ENCODE measurements around the gene CDR2L. TPM values are rescaled to one million over a fixed set of nuclear protein-coding genes. Genes with fewer than 3 reads are reported as not detected.
"Not testable (repeated sequence)": the region's sequence is repeated elsewhere in the genome, so short reads cannot be mapped to it uniquely, and the experiment has no call there.

CDR2L gene
- total RNA-seq, 1 donor from 2014 or later: 69.2 TPM

DNA sequence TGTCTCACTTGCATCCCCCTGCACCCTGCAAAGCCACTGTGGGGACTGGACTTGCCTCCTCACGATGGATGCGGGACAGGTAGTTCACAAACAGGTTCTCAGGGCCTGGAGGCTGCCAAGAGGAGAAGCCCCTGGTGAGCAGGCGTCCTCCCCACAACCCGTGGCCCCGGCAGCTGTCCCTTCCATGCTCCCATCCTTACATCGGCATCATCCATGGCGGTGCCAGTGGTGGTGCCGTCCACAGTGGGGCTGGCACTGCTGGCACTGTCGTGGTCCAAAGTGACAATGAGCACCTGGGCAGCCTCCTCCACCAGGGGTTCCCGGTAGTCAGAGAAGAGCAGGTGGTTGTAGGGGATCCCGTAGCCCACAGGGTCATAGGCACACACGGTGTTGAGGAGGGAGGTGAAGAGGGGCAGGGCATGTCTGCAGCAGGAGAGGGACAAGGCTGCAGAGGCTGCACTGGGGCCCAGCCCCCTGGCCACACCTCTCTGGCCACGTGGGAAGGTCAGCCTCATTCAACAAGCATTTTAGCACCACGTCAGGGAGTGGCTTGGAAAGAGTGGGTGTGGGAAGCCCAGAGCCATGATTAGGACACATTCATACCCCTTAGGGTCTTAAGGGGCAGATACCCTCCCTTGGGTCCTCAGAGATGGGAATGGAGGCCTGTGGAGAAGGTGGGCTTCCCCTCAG, 27.5 kb upstream of the CDR2L start:
- peak; percentile 8 for DNase-seq (ENCODE audit: low read depth)

DNA sequence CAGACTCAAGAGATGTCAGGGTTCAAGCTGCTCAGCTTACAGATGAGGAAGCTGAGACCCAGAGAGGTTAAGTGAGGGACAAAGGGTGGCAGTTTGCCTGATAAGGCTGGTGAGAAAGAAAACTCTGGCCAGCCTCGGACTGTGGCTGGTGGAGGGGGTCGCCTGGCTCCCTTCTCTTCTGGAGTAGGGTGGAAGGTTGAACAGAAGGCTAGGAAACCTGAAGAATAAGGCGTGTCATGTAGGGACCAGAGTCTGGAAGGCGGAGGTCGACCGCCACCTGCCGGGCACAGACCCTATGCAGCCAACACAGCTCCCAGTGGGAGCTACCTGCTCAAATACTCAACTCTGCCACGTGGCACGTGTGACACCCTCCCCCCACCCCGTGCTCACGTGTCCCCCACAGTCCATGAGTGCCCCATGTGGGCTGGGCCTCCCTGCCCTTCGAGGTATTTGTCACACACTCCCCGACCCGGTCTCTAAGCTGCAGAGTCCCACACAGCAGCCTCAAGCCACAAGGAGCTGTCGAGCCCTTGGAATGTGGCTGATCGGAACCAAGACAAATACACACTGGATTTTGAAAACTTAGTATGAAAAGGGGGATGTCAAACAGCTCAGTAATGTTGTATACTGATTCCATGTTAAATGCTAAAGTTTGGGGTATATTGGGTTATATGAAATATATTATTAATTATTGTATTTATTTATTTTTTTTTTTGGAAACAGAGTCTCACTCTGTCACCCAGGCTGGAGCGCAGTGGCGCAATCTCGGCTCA, 26.7 kb upstream of the CDR2L start:
- peak; percentile 36 for DNase-seq (ENCODE audit: low read depth)

DNA sequence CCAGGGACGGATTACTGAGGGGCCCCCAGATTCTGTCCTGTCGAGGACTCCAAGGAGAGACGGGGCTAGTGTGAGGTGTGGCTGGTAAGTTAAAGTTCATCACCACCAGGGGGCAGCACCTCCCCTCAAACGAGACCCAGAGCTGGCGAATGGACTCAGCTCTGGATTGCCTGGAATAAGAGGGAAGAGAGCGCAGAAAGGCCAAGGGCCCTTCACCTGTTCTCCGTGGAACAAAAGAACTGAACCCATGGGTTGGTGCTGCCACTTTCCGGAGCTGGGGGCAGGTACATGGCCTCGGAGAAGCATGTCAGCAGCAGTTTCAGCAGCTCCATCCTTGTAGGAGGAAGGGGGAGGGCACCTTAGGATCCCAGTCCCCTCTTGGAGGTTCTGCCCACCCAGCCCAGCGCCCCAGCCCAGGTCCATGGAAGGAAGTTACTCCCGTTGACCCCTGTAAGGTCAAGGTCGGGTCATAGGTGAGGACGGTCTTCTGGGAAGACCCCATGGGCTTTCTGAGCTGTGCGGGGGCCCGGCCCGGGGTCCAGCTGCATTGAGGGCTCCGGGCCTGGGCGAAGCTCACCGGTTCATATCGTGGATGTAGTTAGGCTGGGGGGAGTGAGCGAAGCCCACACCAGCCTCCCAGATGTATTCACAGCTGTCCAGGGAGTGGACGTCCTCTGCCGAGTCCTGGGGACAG, 25.6 kb upstream of the CDR2L start:
- DNase-seq (ENCODE audit: low read depth): peak; percentile 72

DNA sequence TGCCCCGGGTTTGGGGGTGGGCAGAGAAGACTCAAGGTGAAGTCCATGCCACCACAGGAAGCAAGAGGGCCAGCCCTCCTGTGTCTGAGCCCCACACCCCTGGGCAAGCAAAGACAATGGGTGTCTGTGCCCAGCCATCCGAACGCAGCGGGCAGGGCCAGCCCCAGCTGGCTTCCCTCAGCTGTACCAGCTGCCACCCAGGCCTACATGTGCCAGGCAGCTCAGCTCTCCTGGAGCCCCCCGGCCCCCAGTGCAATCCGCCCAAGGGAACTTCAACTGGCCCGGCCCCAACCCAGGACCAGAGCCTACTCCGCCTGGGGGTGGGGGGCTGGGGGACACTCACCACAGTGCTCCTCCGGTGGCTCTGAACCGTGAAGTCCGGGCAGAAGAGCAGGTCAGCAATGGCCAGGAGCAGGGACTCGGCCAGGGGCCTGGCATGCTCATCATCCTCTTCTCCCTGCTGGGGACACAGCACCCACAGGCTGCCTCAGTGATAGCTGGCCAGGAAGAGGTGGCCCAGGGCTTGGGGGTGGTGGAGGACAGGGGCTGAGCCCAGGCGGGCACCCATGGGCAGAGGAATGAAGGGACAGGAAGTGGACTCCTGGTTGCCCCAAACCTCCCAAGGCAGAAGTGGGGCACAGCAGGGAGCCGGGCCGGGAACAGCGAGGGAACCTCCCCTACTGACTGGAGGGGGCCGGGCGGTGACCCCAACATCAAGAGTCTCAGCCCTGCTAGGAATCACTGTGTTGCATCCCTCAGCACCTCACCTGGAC, 24.6 kb upstream of the CDR2L start:
- DNase-seq (ENCODE audit: low read depth): no peak

DNA sequence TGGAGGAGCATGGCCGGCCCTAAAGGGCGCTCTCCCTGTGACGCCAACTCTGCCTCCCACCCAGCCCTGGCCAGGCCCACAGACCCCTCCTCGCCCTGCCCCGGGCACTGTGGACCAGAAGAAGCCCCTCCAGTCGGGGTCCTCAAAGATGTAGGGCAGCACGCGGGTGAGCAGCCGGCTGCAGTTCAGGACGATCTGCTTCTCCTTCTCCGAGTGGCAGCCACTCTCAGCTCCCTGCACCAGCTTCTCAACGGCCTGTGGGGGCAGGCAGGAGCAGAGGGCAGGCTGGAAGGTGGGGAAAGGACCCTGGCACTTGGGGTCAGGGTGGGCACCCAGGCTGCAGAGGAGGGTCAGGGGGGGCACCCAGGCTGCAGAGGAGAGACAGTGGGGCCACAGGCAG, 23.8 kb upstream of the CDR2L start:
- DNase-seq (ENCODE audit: low read depth): no peak

DNA sequence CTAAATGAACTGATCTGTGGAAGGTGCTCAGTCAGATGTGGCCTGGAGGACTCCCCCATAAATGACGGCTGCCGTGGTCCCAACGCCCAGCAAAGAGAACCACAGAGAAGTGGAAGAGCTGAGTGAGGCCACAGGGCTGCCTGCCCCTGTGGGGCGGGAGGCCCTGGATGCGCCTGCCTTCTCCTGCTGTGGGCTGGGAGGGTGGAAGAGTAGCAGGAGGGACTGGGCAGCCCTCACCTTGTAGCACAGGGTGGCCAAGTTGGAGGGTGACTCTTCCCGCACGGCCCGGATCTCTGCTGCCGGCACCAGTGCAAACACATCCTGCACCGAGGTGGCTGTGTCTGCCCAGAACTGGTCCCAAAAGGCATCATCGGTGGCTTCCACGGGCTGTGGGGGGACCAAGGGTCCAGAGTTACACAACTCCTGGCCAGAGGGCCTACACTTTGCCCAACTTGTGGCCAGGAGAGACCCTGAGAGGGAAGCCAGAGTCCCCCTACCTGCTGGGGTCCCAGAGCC, 23.1 kb upstream of the CDR2L start:
- DNase-seq (ENCODE audit: low read depth): no peak

DNA sequence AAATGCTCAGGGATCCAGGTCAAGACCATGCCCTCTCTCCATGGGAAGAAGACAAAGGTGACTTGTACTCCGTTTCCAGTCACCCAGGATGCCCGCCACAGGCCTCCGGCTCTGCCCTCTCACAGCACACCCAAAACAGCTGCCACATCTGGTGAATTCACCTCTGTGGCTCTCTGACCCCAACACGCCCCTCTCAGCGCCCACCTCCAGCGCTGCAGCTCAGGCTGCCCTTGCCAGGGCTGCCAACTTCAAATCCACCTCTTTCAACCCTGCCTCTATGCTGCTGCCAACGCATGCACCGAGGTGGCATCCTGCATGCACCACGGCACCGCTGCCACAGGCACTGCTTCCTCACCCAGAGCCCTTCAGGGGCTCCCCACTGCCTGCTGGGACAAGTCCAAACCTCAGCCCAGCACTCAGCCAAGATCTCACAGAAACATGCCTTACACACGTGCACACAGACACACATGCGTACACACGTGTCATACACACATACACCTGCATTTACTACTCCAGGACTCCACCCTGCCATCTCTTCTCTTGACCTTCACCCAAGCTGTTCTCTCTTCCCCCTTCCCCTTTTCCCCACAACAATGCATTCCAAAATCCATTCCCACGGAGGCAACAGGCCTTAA, 22.3 kb upstream of the CDR2L start:
- DNase-seq (ENCODE audit: low read depth): no peak

DNA sequence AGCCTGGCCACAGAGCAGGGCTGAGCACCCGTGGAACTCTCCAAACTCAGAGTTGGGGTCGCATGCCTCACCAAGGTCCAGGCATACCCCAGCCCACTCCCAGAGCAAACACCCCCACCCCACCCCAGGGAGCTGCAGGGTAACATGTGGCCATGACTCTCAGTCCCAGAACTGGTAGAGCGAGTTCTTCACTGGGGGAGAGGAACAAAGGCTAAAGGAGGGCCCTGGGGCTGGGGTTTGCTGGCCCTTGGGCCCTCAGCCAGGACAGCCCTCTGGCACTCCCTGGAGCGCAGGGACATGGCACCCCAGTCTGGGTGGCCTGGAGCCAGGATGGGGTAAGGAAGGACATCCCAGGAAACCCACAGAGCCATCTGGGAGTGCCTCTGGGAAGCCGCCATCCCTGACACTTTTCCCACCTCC, 19.1 kb upstream of the CDR2L start:
- DNase-seq (ENCODE audit: low read depth): no peak

DNA sequence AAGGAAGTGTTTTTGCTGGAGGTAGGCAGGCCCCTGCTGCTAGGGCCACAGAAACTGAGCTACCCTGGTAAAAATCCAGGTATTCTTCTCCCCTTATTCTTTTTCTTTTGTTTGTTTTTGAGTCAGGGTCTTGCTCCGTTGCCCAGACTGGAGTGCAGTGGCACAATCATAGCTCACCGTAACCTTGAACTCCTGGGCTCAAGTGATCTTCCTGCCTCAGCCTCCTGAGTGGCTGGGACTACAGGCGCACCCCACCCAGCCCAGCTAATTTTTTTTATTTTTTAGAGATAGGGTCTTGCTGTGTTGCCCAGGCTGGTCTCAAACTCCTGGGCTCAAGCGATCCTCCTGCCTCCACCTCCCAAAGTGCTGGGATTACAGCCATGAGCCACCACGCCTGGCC, 17.9 kb upstream of the CDR2L start:
- DNase-seq (ENCODE audit: low read depth): not testable (repeated sequence)

DNA sequence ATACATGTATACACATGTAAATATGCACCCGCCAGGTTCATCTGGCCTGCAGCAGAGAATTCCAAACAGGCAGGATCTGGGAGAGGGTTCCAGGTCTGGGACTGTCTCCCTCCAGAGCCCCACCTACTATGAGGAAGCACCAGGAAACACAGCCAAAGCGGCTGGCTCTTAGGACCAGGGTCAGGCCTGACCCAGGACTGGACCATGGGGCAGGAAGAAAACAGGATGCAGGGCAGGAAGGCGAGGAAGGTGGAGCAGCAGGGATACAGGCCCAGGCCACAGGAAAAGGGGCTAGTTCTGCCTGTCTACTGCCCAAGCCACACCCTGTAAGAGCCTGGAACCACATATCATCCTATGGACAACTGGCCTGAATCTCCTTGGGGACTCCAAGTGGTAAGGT, 17.0 kb upstream of the CDR2L start:
- DNase-seq (ENCODE audit: low read depth): no peak

DNA sequence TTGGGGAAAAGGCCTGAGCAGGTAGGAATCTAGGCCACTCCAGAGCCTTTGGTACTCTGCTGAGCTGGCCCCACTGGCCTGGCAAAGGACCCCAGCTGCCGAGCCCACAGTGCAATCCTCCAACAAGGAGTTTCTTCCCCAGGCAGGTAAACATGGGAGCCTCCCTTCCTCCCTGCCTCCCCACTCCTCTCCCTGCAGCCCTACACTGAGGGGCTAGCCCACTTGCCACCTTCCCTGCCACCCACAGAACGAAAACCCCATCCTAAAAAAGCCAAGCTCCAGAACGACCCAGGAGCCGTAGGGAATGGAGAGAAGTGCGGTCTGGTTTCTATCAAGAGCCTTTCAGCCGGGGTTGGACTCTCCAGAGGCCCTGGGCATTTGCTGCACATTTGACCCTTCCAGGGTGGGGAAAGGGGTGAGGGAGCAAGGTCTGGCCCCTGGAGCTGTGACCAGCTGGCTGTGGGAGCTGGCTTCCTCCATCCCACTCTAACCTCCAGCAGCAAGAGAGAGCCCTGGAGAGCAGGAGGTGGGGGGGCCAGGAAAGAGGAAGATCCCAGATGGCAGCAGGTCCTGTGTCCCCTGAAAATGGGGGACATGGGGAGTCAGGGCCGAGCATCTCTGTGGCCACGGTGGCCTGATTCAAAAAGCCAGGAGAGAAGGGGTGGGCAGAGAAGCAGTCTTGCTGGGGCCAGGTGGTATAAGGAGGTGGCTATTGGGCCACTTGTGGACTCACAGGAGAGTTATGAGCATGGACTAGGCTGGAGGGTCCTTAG, 16.2 kb upstream of the CDR2L start:
- DNase-seq (ENCODE audit: low read depth): no peak

DNA sequence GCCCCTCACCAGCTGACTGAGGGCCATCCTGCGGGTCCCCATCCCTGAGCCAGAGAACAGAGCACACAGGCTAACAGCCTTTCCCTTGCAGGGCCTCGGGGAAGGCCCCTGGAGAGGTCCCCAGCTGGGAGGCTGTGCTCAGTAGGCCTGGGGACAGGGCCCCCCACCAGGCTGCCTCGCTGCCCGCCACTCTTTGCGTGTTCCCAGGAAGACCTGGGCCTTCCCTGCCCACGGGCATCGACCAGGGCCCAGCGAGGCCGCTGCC, 15.7 kb upstream of the CDR2L start:
- no peak for DNase-seq (ENCODE audit: low read depth)

DNA sequence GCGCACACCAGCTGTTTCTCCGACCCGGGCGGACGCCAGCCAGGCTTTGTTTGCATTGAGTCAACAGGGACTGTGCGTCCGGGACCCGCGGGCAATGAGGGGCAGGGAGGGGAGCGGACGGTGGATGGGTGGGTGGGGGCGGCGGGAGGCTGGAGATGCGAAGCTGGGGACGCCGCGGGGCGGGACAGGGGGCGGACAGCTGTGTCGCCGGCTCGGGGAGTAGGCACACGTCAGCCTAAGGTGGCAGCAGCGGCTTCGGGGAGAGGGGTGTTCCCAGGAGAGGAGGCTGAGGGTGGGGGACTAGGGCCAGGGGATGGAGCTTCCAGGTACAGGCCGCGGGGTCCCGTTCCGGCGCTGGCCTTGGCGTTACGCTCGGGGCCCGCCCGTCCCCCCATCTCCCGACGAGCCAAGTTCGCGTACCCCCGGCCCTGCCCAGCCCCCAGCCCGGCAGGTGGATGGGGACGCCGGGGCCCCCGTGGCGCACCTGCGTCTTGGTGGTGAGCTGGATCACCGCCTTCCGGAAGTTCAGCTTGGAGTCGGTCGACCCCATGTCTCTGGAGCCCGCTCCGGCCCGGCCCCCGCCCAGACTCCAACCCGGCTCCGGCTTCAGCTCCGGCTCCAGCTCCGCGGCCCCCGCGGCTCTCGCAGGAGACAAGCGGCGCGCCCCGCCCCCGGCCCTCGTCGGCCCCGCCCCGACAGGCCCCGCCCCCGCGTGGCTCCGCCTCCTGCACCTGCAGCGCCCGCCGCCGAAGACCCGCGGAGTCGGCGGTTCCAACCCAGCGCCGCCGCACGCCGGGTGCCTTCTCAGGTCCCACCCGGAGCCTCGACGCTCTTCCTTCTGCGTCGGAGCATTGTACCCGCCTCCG, 15.1 kb upstream of the CDR2L start, which contains the start of gene HID1:
Gene HID1 (minus strand): TSS at position 653 of the 866 bp plus-strand sequence. CDS start 103 bp downstream, at position 550.
- no peak for DNase-seq (ENCODE audit: low read depth)

DNA sequence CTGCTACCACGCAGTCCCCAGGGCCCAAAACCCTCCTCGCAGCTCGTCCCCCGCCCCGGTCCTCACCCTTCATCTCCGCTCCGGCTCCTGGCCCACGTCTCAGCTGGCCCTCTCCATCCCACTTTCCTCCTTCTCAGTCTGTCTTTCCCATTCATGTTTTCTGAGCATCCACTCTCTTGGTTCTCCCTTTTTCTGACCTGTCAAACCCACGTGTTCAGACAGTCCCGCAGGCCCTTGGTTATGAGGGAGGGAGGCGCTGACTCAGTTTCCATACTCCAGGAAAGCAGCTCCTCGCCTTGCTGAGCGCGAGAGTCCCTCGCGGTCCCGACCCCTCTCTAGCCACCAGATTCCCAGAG, 14.5 kb upstream of the CDR2L start:
- DNase-seq (ENCODE audit: low read depth): no peak

DNA sequence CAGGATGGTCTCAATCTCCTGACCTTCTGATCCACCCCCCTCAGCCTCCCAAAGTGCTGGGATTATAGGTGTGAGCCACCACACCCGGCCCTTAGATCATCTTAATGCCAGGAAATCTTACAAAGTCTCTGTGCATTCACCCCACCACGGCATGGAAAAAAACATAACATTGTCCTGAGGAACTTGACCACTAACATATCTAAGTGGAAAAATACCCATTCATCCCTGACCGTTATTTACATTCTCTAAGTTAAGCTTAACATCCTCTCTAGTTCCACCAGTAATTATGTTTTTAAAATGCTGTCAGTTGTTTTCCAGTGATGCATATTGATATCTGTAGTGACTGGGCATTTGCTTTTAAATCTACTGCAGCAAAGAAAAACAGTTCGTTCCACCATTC, 11.5 kb upstream of the CDR2L start:
- DNase-seq (ENCODE audit: low read depth): no peak

DNA sequence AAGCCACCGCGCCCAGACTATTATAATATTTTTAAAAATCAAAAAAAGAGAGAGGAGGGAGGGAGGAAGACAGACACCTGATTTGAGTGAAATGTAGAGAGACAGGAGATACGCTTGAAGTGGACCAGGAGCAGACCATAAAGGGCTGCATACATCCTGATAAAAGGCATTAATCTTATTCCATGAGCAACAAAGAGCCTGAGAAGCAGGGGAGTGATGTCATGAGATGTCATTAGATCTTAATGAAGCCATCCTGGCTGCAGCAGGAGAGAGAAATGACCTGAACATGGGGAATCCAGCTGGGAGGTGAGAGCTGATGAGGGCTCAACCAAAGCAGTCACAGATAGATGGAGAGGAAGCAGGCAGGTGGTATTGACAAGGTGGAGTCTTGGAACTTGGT, 9.6 kb upstream of the CDR2L start:
- DNase-seq (ENCODE audit: low read depth): no peak

DNA sequence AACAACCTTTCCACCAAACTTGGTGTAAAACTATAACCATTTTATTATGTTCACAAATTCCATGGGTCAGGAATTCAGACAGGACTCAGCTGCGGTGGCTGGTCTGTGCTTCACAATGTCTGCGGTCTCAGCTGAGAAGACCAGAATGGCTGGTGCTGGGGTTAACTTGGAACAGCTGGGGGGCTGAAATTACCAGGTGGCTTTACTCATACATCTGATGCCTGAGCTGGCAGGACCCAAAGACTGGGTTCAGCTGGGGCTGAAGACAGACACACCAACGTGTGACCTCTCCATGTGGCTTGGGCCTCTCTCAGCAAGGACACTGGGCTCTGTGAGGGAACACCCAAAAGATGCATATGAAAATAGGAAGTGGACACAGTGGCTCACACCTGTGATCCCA, 9.2 kb upstream of the CDR2L start:
- no peak for DNase-seq (ENCODE audit: low read depth)

DNA sequence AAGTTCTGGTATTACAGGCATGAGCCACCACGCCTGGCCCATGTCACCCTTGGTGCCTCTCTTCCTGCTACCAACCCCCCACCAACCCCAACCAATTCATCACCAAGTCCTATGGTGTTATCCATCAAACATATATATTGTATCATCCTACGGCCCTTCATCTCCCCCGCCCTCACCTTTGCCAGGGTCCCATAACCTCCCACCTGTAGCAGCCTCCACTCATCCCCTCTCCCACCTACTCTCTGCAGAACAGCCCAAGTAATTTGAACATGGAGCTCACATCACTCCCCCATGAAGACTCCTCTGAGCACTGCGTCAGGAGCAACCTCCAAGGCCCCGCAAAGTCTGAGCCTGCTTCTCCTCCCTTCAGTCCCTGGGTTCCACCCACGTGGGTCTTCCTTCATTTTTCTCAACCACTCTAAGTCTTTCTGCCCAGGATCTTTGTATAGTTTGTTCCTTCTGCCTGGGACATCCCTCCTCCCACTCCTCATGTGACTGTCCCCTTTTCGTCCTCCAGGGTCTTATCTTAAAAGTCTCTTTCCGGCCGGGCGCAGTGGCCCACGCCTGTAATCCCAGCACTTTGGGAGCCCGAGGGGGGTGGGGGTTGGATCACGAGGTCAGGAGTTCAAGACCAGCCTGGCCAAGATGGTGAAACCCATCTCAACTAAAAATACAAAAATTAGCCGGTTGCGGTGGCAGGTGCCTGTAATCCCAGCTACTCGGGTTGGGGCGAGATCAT, 7.9 kb upstream of the CDR2L start:
- DNase-seq (ENCODE audit: low read depth): no peak

DNA sequence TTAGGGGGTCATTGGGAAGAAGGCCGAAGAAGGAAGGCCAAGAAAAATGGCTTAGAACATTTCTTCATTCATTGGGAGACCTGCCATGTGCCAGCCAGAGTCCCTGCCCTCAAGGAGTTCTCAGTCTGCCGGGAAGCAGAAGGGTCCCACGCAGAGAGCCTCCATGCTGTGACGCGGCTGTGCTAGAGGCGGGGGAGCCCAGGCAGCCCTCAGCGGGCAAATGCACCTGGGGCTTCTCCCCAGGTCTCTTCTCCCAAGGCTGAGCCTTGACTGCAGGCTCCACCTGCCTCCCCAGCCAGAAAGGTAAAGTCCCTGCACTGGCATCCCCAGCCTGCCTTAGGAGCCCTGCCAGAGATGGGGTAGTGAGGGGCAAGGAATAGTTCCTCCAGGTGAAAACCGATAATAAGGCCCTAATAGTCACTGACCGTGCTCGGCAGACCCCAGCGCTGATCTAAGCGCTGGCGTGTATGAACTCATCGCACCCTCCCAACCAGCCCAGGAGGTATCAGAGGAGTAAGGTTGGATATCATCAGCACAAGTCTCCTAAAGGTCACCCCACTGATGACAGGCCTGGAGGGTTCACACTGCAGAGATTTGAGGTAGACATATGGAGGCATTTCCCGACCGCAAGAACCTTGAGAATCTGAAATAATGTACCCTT, 6.0 kb upstream of the CDR2L start:
- DNase-seq (ENCODE audit: low read depth): no peak

Data from renal cortical epithelial cell (primary cell).